LNCaP clone FGC (cell line): Measurements from ENCODE around the gene AKAP11.
A peak's percentile ranks its signal among the peaks of the same experiment; 100 is the strongest.

Experiments
- DNase-seq: peaks from one replicate; pipeline ENCODE4 v3.0.0-alpha.2; 2011; ENCODE audit warnings: low read depth
- H3K4me3 ChIP-seq: 2 replicates; pipeline ENCODE4 v1.5.1; 2011; ENCODE audit warnings: mild to moderate bottlenecking, low read depth, low read length, control low read depth
- TF ChIP-seq, protein P1 (sequence below): IDR thresholded peaks from 2 replicates; pipeline ENCODE4 v1.5.1; 2012; ENCODE audit warnings: mild to moderate bottlenecking; ENCODE audit not compliant: control insufficient read depth, insufficient read depth; ENCODE audit errors: extremely low read depth

Gene AKAP11

DNA sequence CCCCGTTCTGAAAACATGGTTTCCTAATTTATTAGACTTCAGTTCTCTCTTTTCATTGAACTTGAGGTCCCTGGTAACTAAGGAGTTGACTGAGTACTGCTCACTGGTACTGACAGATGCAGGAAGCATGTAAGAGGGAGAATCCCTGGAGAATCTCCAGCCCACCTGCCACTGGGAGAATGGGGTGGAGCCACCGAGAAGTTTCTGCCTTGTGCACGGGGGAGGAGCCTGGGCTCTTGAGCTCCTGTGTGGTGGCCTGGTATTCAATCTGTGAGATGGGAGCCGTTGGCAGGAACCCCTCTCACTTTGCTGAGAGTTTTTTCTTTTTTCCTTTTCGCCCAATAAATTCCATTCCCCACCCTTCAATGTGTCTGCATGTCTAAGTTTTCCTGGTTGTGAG is 13.2 kb upstream of the AKAP11 start:
- H3K4me3 ChIP-seq, result no peak overlapping the region
- DNase-seq, result no peak
- TF ChIP-seq, protein P1, sequence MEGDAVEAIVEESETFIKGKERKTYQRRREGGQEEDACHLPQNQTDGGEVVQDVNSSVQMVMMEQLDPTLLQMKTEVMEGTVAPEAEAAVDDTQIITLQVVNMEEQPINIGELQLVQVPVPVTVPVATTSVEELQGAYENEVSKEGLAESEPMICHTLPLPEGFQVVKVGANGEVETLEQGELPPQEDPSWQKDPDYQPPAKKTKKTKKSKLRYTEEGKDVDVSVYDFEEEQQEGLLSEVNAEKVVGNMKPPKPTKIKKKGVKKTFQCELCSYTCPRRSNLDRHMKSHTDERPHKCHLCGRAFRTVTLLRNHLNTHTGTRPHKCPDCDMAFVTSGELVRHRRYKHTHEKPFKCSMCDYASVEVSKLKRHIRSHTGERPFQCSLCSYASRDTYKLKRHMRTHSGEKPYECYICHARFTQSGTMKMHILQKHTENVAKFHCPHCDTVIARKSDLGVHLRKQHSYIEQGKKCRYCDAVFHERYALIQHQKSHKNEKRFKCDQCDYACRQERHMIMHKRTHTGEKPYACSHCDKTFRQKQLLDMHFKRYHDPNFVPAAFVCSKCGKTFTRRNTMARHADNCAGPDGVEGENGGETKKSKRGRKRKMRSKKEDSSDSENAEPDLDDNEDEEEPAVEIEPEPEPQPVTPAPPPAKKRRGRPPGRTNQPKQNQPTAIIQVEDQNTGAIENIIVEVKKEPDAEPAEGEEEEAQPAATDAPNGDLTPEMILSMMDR, result no peak

- H3K4me3 ChIP-seq, result no peak overlapping the region
- TF ChIP-seq, protein P1, result no peak
- DNase-seq, result no peak
Observed at GRCh38 chr13:42259515-42259914, 12.4 kb upstream of the AKAP11 start.

DNA sequence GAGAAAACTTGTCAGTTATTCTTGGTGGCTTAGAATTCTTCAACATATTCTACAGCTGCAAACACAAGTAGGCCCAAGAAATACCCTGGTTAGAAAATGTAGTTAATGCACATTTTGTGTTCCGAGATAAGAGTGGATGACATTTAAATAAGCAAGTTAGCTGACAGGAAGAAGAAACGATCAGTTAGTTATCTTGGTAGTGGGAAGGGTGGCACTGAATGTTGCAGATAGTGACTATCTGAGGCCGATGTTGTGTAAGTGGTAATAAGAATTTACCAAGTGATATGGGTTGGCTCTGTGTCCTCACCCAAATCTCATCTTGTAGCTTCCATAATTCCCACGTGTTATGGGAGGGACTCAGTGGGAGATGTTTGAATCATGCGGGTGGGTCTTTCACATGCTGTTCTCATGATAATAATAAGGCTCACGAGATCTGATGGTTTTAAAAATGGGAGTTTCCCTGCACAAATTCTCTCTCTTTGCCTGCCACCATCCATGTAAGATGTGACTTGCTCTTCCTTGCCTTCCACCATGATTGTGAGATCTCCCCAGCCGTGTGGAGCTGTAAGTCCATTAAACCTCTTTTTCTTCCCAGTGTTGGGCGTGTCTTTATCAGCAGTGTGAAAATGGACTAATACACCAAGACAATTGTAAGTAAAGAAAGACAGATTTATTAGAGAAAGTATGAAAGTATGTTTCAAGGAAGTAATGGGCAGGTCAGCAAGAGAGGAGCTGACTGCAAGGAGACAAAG is 10.9 kb upstream of the AKAP11 start:
- TF ChIP-seq, protein P1, result no peak
- no peak for DNase-seq
- no peak overlapping the region for H3K4me3 ChIP-seq

DNA sequence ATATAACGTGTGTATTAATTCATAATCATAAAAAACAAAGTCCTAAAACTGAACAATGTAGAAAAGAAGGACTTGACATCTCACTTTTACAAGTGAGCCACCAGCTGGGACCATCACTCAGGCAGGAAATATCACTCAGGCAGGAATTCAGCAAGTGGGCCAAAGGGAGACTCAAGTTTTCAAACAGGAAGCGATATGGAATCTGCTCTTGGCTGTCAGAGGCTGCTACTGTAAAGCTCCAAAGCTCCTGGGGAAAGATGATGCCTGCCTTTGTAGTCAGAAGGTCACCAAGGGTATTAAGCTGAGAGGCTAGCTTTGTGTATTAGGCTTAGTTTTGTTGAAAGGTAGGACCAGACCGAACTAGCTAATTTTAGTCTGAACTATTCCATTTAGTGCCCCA is 5.5 kb upstream of the AKAP11 start:
- DNase-seq, result no peak
- no peak overlapping the region for H3K4me3 ChIP-seq
- TF ChIP-seq, protein P1, result no peak

DNA sequence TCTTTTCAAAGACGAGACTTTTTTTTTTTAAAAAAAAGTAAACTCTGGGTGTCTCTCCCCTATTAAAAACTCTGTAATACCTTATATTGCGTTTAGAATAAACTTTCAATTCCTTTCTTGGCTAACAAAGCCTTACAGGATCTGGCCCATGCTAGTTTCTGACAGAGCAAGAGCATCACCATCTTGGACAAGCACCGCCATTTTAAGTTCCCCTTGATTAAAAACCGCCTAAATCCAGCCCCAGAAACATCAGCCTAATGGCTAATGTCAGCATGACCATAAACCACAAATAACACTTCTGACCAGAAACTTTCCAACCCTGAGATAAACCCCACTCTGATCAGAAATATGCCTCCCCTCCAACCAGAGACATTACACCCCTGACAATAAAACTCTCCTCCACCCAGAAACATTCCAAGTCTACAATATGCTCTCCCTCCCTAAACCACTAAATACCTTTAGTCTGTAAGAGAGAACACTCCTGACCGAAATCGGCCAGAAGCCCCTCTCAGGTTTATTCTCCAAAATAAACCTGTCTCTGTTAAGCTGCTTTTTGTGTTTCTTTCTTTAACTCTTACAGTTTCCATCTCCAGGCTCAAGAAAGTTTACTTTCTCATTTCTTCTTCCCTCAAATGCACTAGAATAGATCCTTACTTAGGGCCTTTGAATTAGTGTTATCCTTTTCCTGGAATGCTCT is 1.6 kb upstream of the AKAP11 start:
- no peak overlapping the region for H3K4me3 ChIP-seq
- no peak for DNase-seq

DNA sequence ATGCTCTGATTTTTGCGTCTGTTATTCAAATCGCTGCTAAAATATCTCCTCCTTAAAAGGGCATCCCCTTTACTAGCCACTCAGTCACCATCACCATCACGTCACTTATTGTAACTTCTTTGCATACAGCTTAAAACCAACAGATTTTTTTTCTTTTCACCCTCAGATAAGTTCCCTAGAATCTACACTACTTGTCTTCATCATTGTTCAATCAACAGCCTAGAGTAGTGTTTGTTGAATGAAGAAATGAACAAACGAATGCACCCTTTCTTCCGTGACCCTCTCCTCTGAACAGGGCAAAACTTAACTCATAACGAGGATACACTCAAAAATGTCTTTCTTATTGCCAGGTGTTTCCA is 1.1 kb upstream of the AKAP11 start:
- TF ChIP-seq, protein P1, result no peak
- no peak for DNase-seq
- H3K4me3 ChIP-seq, result peak overlapping the region; percentile 81

More for the DNA sequence above, 1.6 kb upstream of the AKAP11 start:
- TF ChIP-seq, protein P1, result no peak
